ENCODE results near the gene WNT11.

The WNT11 gene

DNA sequence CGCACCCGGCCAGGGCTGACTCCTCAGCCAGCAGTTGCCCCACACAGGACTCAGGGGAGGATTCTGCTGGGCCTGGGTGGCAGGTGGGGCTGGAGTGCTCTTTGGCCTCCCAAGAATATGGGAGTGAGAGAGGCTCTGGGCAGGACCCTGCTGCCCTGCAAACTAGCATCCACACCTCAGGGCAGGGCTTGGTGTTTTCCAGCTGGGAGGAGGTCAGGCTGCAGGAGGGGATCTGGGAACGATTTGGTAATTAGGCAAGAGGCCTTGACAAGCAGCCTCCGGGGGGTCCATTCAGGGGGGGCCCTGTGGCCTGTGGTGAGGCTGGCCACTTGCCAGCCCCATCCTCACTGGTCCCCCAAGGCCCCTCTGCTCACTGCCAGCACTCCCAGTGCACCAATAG is 35.8 kb downstream of the WNT11 start:
- DNase-seq, result no peak

DNA sequence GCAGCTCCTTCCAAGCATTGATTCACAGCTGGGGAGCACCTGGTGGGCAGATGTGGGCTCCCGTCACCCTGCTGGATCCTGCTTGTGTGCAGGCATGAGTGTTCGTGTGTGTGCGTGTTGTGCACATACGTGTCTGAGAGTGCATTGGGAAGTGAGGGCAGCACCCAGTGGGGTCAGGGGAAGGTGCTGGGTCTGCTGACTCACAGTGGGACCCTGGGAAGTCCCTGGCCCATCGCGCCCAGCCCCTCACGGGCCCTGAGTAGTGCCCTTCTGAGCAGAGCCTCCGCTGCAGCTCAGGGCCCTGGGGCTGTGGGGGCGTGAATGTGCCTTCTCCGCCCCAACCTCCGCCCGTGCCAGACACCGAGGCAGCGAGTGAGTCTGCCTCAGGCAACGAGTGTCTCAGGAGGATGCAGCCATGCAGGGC is 36.8 kb downstream of the WNT11 start:
- DNase-seq, result no peak

DNA sequence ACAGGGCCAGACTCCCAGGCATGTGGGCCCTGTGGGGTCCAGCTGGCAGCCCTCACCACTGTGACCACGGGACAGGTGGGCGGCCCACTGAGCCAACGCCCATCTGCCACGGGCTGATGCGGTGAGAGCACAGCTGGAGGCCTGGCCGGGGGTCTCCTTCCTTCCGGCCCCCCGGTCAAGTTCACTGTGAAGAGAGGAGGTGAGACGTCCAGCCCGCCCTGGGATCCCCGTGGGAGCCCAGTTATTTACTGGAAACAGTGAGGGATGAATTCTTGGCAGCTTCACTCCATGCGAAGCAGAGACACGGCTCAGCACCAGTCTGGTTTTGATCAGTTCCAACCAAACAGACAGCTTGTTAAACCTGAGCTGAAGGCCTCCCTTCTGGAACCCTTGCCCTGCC is 38.7 kb downstream of the WNT11 start:
- no peak for DNase-seq

DNA sequence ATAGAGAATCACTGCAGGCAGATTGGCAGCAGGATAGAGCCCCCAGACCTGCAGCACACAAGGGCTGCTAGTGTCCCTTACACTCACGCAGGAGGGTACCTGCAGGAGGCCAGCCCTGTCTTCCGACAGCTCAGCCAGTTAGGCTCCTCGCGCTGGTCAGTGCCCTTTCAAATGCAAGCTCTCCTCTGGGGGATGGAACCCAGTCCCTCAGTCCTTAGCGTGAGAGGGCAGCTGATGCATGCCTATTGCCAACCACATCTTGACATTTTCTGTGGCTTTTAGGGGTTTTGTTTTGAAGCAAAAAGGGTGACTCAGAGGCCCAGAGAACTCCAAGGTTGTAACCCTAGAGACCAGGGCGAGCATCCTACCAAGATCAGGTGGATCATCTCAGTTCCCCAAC is 40.0 kb downstream of the WNT11 start:
- DNase-seq, result no peak

DNA sequence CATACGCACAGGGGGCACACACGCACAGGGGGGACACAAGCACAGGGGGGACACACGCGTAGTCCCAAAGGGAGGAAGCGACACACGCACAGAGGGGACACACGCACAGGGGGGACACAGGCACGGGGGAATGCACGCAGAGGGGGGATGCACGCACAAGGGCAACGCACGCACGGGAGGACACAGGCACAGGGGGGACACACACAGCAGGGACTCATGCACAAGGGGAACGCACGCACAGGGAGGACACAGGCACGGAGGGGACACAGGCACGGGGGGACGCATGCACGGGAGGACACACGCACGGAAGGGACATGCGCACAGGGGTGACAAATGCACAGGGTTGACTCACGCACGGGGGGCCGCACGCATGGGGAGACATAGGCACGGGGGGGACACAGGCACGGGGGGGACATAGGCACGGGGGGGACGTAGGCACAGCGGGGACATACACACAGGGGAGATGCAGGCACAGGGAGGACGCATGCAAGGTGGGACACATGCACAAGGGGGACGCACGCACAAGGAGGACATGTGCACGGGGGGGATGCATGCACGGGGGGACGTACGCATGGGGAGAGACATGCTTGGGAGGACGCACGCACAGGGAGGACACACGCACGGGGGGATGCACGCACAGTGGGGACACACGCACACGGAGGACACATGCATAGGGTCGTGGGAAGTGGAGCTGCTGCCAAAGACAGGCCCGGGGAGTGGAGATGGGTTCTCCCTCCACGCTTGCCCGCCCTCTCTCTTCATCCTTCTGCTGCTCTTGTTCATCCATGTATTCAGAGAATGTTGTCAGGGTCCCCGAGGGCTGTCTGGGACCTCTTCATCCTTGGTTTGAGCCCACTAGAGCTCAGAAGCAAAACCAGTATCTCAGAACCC is 41.2 kb downstream of the WNT11 start:
- DNase-seq, result no peak

DNA sequence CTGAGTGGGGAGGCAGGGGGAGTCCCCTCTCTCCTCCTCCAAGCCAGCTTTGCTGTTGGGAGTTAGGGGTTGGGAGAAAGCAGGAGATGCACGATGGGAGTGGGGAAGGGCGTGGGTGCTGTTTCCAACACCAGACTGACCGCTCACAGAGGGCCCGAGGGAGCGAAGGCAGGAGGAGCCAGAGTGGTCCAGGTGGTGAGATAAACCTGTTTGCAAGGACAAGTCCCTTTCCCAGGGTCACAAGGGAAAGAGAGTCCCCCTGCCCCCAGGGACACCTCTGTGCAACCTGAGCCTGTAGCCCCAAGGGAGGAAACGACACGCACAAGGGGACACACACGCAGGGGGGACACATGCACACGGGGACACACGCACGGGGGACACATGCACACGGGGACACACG is 42.2 kb downstream of the WNT11 start:
- DNase-seq, result no peak

DNA sequence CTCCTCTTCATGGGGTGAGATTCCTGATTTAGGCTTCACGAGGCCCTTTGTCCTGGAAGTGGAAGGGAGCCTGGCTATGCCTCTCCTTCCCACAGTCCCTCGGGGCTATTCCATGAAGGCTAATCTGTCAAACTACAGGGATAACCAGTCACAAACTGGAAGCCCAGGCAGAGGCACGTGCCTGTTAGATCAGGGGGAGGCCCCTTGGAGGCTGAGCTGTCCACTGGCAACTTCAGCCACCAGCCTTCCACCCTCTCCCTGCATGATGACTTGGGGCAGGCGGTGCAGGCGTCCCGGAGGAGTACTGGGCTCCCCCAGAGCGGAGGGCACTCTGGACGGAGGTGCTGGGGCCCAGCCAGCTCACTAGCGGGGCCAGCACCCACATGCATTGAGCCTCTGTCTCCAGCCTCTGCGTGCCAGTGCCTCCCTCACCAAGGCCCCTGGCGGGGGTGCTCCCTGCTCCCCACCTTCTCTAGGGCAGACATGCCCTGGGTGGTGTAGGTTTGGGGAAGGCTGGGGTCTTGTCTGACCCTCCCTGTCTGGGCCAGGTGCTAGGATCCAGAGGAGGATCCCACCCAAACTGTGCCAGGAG is 42.9 kb downstream of the WNT11 start:
- no peak for DNase-seq

DNA sequence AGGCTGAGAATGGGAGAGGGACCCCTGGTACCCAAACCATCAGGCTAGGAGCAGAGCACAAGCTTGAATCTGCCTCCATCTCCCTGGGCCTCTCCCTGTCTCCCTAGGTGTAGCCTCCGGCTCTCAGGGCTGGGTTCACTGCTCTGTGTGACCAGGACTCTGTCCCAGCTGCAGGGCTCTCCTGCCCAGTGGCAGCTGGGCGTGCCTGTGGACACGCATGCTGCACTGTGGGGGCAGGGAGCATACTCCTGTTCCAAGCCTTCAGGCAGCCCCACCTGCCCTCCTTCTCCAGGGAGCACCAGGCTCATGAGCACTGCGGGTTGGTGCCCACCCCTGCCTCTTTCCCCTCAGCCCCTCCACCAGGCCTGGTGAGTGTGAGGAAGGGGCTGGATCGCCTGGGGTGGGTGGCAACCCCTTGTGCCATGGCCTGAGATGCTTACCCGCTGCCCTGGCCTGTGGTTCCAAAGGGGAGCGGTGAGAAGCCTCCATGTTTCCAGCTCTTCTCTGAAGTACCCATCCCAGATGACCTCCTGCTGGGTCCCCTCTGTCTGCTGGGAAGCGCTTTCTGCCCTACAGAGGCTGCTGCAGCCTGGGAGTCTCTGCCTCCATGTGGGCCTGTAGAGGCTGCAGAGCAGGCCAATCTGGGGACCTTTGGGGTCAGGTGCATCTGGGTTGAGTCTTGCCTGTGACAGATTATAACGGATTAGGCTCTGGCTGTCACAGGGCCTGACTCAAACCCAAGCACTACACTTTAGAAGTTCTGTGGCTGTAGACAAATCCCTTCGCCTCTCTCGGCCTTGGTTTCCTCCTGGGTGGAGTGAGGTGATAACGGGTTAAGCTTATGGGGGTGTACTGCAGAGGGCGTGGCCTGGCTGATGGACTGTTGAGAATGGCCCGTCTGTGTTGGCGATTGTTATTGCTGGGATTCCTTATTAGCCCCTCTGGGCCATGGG is 43.7 kb downstream of the WNT11 start:
- no peak for DNase-seq

DNA sequence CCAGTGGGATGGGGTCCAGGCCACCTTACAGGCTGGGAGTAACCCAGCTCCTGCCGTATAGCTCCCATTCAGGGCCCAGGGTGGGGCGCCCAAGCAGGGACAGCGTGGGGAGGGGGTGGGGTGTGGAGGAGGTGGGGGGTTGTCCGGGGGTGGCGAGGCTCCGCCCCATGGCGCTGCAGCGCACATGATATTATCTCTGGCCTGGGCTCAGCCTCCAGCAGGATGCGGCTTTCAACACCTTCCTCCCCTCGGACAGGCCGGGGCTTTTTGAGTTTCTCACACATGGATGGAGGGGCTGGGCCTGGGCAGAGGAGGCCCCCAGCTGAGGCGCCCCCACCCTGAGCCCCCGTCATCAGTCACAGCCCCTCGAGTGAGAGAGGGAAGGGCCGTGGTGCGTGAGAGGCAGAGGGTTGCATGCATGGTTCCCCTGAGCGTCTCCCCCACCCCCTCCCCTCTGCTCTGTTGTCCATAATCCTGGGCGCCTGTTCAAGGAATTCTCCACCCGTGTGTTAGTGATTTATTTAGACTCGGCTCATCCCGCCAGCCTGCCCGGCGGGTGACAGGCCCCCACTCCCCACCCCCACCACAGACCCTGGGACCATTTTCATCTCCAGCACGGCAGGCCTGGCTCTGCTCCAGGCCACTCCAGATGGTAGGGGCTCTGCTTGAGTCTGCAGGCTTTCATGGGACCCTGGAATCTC is 44.9 kb downstream of the WNT11 start:
- DNase-seq, result peak; percentile 49

DNA sequence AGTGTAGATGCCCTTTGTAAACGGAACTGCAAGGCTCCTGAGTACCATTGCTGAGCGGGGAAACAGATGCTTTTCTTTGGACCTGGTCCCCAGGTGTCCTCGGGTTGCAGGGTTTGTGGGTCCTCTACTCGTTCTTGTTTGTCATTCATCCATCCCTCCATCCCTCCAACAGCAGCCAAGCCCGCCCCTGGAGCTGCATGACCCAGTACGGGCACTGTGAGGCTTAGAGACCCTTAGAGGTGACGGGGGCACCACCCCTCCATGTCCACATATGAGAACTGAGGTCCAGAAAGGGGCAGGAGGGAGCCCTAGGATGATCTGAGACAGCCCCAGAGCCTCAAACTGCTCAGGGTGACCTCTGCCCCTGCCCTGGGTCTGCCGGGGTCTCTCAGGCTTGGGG is 45.4 kb downstream of the WNT11 start:
- no peak for DNase-seq

DNA sequence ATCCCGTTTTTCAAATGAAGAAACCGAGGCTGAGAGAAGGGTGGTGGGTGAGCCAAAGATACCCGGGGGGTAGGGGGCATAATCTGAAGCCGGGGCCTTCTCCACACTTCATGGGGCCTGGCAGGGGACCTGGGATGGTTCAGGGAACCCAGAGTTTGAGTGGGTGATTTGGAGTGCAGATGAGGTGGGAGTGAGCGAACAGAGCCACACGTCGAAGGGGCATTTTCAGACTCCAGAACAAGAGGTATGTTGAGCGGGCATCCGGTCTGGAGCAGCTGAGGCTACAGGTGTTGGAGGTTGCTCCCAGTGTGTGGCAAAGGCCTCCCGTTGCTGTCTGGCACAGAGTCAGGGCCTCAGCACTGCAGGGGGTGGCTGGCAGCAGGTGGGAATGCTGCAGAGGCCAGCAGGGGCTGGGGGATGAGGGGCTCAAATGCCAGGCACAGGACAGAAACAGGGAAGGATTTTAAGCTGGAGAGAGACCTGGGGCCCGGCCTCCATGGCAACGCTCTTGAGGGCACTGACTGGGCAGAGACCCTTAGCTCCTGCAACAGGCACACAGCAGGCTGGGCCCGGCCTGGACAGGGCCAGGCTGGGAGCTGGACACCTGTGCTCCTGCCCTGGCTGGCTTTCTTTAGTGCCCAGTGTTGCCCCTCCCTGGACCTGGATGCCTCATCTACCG is 46.2 kb downstream of the WNT11 start:
- no peak for DNase-seq

DNA sequence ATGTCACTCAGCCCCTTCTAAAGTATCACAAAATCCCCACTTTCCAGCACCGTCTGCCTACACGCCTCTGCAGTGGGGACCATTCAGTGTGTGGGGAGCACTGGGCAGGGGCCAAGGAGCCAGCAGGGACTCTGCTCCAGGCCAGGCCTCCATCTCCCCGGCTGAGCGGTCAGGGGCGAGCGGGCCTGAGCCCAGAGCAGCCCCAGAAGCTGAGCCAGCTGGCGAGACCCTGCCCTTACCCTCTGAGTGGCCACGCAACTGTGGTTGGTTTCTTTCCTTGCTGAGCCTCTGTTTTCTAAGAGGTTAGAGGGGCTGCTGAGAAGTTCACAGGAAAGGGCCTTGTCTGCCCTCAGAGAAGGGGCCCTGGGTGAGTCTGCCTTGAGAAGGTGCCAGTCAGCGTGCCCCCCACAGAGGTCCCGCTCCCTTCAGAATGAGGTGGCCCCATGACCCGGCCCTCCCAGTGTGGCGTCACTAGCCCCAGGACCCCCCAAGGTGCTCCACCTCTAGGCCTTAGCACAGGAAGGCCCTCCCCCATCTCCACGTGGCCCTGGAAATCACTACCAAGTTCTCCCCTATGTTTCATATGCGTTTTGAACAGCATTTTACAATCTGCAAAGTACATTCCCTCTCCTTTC is 46.9 kb downstream of the WNT11 start:
- DNase-seq, result no peak

DNA sequence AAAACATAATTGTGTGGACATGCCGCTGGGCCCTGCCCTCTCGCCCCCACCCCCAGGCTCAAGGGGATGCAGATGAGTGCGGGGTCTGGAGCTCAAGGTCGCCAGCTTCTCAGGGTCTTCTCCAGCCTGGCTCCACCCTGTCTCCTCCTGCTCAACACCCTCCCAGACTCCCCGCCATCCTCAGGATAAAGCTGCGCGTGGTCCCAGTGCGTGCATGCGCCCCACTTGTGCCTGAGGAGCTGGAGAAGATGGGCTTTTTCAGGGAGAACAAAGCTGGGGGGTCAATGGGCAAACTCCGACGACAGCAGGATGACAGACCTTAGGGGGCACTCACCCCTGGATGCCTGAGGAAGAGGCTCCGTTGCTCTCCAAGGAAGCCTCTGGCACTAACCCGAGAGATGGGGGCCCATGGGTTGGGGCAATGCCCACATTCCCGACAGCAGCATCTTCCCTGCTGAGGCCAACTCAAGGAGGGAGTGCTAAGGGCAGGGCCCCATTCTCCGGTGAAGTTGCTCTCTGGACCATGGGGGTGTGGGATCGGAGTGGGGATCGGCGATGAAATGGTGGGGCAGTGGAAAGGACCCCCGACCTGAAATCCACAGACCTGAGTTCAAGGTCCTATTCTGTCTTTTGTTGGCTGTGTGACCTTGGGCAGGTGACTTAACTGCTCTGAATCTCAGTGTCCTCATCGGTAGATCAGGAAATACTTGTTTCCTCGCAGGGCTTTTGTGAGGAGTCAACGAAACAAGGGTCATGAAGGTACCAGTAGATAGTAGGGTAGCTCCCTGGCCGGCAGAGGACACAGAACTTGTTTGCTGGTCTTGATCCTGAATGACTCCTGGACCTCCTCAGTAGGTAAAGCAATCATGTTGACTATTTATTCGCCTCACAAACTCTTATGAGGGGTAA is 47.7 kb downstream of the WNT11 start:
- DNase-seq, result no peak

DNA sequence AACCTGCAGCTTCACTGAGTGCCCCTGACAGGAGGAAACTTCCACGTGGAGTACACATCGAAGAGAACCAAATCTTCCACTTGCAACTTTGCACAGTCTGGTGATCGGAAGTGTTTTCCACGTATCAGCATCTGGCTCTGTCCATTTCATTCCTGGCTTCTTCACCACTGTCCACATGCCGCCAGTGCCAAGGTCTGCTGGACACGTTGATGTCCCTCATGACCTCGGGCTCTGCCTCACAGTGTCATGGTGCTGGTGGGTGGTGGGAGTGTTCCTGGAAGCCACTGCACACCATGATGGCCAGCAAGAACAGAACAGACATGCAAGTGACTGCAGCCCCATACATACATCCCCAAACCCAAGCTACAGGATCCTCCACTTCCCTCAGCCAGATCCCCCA is 48.4 kb downstream of the WNT11 start:
- DNase-seq, result no peak

DNA sequence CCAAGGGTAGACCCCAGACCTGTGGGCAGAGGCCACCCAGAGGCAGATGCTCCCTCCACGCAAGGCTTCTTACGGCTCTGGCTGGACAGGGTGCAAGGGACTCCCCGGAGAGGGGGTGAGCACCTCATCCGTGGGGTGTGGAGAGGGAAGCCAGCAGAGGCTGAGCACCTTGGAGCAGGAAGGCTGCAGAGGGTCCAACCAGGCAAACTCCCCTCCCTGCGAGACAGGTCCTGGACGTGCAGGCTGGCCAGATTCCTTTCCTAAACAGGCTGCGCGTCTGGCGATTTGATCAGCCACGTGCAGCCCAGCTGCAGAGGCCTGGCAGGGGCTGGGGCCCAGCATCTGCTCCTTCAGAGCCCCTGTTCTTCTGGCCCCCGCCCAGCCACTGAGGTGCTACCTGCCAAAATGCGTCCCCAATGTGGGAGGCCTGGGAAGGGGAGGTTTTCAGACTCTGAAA is 49.3 kb downstream of the WNT11 start:
- no peak for DNase-seq

DNA sequence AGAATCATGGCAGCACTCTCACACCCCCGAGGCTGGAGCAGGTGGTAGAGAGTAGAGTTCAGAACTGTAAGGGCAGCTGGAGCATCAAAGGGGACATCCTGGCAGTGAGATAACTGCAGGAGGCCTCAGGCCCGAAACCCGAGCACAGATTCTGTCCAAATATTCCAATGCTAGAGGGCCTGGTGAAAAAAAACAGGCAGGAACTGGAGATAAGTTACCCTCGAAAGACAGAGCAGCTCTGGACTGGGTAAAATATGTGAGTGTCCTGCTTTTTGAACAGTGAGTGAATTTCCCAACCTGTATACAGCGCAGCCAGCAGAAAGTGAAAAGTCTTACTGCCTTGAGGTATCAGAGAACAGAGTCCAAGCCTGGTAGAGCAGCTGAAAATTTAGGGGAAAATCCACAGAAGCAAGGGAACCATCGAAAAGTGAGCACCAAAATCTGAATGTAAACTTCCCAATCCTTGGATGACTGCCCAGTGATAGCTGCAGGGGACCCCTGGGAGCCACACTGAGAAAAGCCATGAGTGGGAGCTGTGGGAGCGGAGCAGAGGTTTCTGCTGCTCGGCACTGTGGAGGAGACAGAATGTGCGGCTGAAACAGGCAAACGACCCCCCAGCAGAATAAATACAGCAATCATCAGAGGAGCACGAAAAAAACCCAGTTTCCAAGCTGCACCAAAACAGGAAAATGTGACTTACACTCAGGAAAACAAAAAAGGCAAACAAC is 50.6 kb downstream of the WNT11 start:
- DNase-seq, result no peak

DNA sequence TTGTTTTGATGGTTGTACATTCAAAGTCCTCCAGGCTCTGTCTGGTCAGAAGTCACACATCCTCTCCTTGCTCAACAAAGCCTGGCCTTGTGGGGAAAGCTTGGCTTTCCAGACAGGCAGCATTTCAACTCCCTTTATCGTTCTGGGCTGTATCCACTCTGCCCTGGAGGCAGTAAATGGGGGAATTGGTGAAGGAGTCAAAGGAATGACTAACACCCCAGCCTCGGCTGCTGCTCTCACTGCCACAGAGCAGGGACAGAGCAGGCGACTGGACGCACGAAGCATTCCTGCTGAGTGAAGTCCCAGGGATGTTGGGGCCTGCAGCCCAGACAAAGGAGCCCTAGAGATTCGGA is 52.8 kb downstream of the WNT11 start:
- no peak for DNase-seq

DNA sequence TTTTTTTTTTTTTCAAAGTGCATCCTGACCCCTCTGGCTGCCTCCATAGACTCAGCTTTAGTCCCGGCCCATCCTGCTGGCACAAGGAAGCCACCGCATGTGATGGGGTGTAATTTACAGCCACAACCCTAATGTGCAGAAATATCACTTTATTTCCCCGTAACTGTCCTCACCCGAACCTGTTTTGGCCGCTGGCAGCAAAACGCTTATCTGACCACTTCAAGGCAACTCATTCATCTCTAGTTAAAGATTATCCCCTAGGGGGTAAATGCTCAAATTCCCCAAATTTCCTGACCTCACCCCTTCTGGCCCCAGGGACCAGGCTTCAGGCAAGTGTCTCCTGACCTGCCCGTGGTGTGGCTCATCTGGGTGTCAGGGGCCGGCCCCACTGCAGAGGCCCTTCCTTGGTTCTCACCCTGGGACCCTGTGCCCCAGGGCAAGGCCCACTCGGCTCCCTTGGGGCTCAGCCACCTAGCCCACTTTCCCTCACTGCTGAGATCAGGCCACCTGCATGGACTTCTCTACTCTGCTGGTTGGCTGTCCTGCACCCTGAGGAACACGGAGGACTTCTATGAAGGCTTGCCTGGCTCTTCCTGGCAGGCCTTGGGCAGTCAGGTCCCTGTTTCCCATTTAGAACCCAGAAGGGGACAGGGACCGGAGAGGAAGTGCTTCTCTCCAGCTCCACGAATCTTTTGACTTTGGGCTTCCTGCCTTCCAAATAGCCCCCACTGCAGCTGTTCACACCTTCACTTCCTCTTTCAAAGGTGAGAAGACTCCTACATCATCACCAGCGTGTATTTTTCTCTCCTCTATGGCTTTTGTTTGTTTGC is 53.3 kb downstream of the WNT11 start:
- no peak for DNase-seq
